ENCODE results near the gene MICAL3.

The MICAL3 gene

GRCh38 chr22:17795661-17796548 lies 228.5 kb downstream of the MICAL3 start:
- H3K4me3 ChIP-seq (ENCODE audit: low read depth, low read length) = no peak overlapping the region
- no peak for DNase-seq (ENCODE audit: low read depth)

GRCh38 chr22:17794726-17795542 lies 229.4 kb downstream of the MICAL3 start:
- H3K4me3 ChIP-seq (ENCODE audit: low read depth, low read length) = no peak overlapping the region
- no peak for DNase-seq (ENCODE audit: low read depth)

- H3K4me3 ChIP-seq (ENCODE audit: low read depth, low read length) = no peak overlapping the region
- DNase-seq (ENCODE audit: low read depth) = no peak
These were observed 231.4 kb downstream of the MICAL3 start for GRCh38 chr22:17792854-17793434.

GRCh38 chr22:17792299-17792698 lies 232.1 kb downstream of the MICAL3 start:
- no peak overlapping the region for H3K4me3 ChIP-seq (ENCODE audit: low read depth, low read length)
- DNase-seq (ENCODE audit: low read depth) = no peak

GRCh38 chr22:17791196-17791595 lies 233.2 kb downstream of the MICAL3 start:
- H3K4me3 ChIP-seq (ENCODE audit: low read depth, low read length) = no peak overlapping the region
- DNase-seq (ENCODE audit: low read depth) = no peak

GRCh38 chr22:17789379-17790200 lies 234.8 kb downstream of the MICAL3 start:
- H3K4me3 ChIP-seq (ENCODE audit: low read depth, low read length) = no peak overlapping the region
- no peak for DNase-seq (ENCODE audit: low read depth)

GRCh38 chr22:17788528-17789378 lies 235.6 kb downstream of the MICAL3 start:
- DNase-seq (ENCODE audit: low read depth) = no peak
- H3K4me3 ChIP-seq (ENCODE audit: low read depth, low read length) = no peak overlapping the region

GRCh38 chr22:17787716-17788330 lies 236.5 kb downstream of the MICAL3 start:
- DNase-seq (ENCODE audit: low read depth) = no peak
- H3K4me3 ChIP-seq (ENCODE audit: low read depth, low read length) = no peak overlapping the region

- DNase-seq (ENCODE audit: low read depth) = no peak
- no peak overlapping the region for H3K4me3 ChIP-seq (ENCODE audit: low read depth, low read length)
These were observed 237.1 kb downstream of the MICAL3 start for GRCh38 chr22:17787241-17787640.

GRCh38 chr22:17786435-17787161 lies 237.8 kb downstream of the MICAL3 start:
- DNase-seq (ENCODE audit: low read depth) = peak; percentile 35
- H3K4me3 ChIP-seq (ENCODE audit: low read depth, low read length) = no peak overlapping the region

- no peak for DNase-seq (ENCODE audit: low read depth)
- no peak overlapping the region for H3K4me3 ChIP-seq (ENCODE audit: low read depth, low read length)
These were observed 238.9 kb downstream of the MICAL3 start for GRCh38 chr22:17785185-17786184.

- DNase-seq (ENCODE audit: low read depth) = no peak
- no peak overlapping the region for H3K4me3 ChIP-seq (ENCODE audit: low read depth, low read length)
These were observed 239.6 kb downstream of the MICAL3 start for GRCh38 chr22:17784776-17785175.

GRCh38 chr22:17783773-17784480 lies 240.4 kb downstream of the MICAL3 start:
- no peak overlapping the region for H3K4me3 ChIP-seq (ENCODE audit: low read depth, low read length)
- no peak for DNase-seq (ENCODE audit: low read depth)

- DNase-seq (ENCODE audit: low read depth) = no peak
- H3K4me3 ChIP-seq (ENCODE audit: low read depth, low read length) = no peak overlapping the region
These were observed 241.0 kb downstream of the MICAL3 start for GRCh38 chr22:17783312-17783711.

GRCh38 chr22:17782621-17783020 lies 241.7 kb downstream of the MICAL3 start:
- DNase-seq (ENCODE audit: low read depth) = no peak
- H3K4me3 ChIP-seq (ENCODE audit: low read depth, low read length) = no peak overlapping the region

GRCh38 chr22:17782158-17782557 lies 242.2 kb downstream of the MICAL3 start:
- DNase-seq (ENCODE audit: low read depth) = no peak
- no peak overlapping the region for H3K4me3 ChIP-seq (ENCODE audit: low read depth, low read length)
